OCI-LY7 (cell line): ENCODE data around the gene HMGN4.

Experiments
- CTCF ChIP-seq: fragments of 200-600 bp; sonication (generic); conservative IDR thresholded peaks from 2 replicates; pipeline ENCODE4 v1.5.1; 2014; ENCODE audit warnings: mild to moderate bottlenecking, antibody characterized with exemption, low read length, moderate library complexity, mixed read lengths
- EZH2phosphoT487 ChIP-seq: fragments of 200-600 bp; sonication (generic); IDR thresholded peaks from 2 replicates; pipeline ENCODE4 v1.6.1; 2018; ENCODE audit warnings: low read depth, borderline replicate concordance, mild to moderate bottlenecking, mixed run types, antibody characterized with exemption, low read length, moderate library complexity, mixed read lengths

GRCh38 chr6:26507658-26508057, 30.5 kb upstream of the HMGN4 start:
- no peak for TF ChIP-seq CTCF
- no peak for TF ChIP-seq EZH2phosphoT487
